Fibroblast of lung (primary cell): ENCODE data around the gene FCGBP. TPM values are rescaled to one million over a fixed set of nuclear protein-coding genes. Genes with fewer than 3 reads are reported as not detected.

Experiments used
- DNase-seq, 2 donors: peaks; one replicate each; pipeline versions ENCODE4 v3.0.0 to v3.0.0-alpha.2; 2010; ENCODE audit warnings: low read depth in 2 of 2
- H2AFZ ChIP-seq: 2 replicates; pipeline ENCODE4 v1.5.1; 2012; ENCODE audit warnings: low read length, control low read depth, inconsistent platforms
- H3K27ac ChIP-seq: 2 replicates; pipeline ENCODE4 v1.5.1; 2011; ENCODE audit warnings: low read length, control low read depth; ENCODE audit not compliant: insufficient read depth
- H3K27me3 ChIP-seq: 2 replicates; pipeline ENCODE4 v1.5.1; 2011; ENCODE audit warnings: mild to moderate bottlenecking, low read length; ENCODE audit not compliant: control insufficient read depth, insufficient read depth
- H3K36me3 ChIP-seq: 2 replicates; pipeline ENCODE4 v1.5.1; 2011; ENCODE audit warnings: low read length; ENCODE audit not compliant: control insufficient read depth, insufficient read depth
- H3K4me1 ChIP-seq: 2 replicates; pipeline ENCODE4 v1.5.1; 2011; ENCODE audit warnings: low read length; ENCODE audit not compliant: control insufficient read depth, insufficient read depth; ENCODE audit errors: extremely low read depth
- H3K4me2 ChIP-seq: 2 replicates; pipeline ENCODE4 v1.5.1; 2011; ENCODE audit warnings: low read length, control low read depth; ENCODE audit not compliant: insufficient read depth; ENCODE audit errors: extremely low read depth
- H3K4me3 ChIP-seq, 4 experiments: fragments of 200-600 bp in 1 of 4; sonication (generic) in 1 of 4; replicated peaks in 1 of 4; 2 replicates each; pipeline ENCODE4 v1.5.1; 2011 to 2016; ENCODE audit warnings: low read length in 4 of 4, low read depth in 3 of 4, mild to moderate bottlenecking in 3 of 4, control low read depth in 2 of 4, inconsistent platforms in 1 of 4, mixed read lengths in 1 of 4; ENCODE audit not compliant: insufficient read depth in 1 of 4; ENCODE audit errors: control extremely low read depth in 1 of 4
- H3K79me2 ChIP-seq: 2 replicates; pipeline ENCODE4 v1.5.1; 2012; ENCODE audit warnings: mild to moderate bottlenecking, low read length, inconsistent platforms; ENCODE audit not compliant: control insufficient read depth, insufficient read depth
- H3K9ac ChIP-seq: 2 replicates; pipeline ENCODE4 v1.5.1; 2011; ENCODE audit warnings: mild to moderate bottlenecking, low read length, control low read depth; ENCODE audit not compliant: insufficient read depth
- H3K9me3 ChIP-seq: 2 replicates; pipeline ENCODE4 v1.5.1; 2012; ENCODE audit warnings: low read depth, low read length; ENCODE audit not compliant: control insufficient read depth, insufficient read depth
- H4K20me1 ChIP-seq: 2 replicates; pipeline ENCODE4 v1.5.1; 2011; ENCODE audit warnings: low read length; ENCODE audit not compliant: control insufficient read depth, insufficient read depth; ENCODE audit errors: extremely low read depth
- CTCF ChIP-seq, 2 donors: IDR thresholded peaks in 1 of 2; conservative IDR thresholded peaks in 1 of 2; 1 replicate in 1 of 2; 2 replicates in 1 of 2; pipeline ENCODE4 v1.5.1; 2011 to 2012; ENCODE audit warnings: low read length in 2 of 2, control low read depth in 1 of 2, inconsistent platforms in 1 of 2, low read depth in 1 of 2, mild to moderate bottlenecking in 1 of 2
- EZH2 ChIP-seq: IDR thresholded peaks from 2 replicates; pipeline ENCODE4 v1.5.1; 2012; ENCODE audit warnings: low read length, control low read depth, mild to moderate bottlenecking; ENCODE audit errors: missing control alignments
- polyA plus RNA-seq, 2 donors: library from polyadenylated mRNA; depleted of rRNA in 1 of 2; stranded (reverse) in 1 of 2; unstranded in 1 of 2; fragments of >200 nt; gene quantifications; 2 replicates each; pipeline ENCODE4 v1.2.1, GENCODE V29; 2011 to 2012; ENCODE audit warnings: missing spikeins in 1 of 2
- total RNA-seq: library from RNA; depleted of rRNA; stranded (reverse); fragments of >200 nt; gene quantifications from 2 replicates; pipeline ENCODE4 v1.2.1, GENCODE V29; 2014

Gene FCGBP
- total and polyA plus RNA-seq, 2 donors (not counting 1 experiment from before 2014, with no cell fraction given): 0.02 to 0.33 TPM

- TF ChIP-seq CTCF (conservative IDR thresholded peaks at IDR 0.05 in 1 of 2, IDR thresholded peaks at IDR 0.05 in 1 of 2; ENCODE audit: low read depth in 1 of 2, low read length in 2 of 2) (no peak), EZH2 (no peak)
- Histone ChIP-seq H3K79me2 (peaks cover 19% of the 10 kb centered on the region), H3K9me3 (no peaks in the 10 kb centered on the region), H3K27ac (no peak overlapping the region), H3K4me2 (no peak overlapping the region), H3K9ac (no peak overlapping the region), H2AFZ (no peak overlapping the region), H3K27me3 (no peaks in the 10 kb centered on the region), H3K36me3 (peaks cover 18% of the 10 kb centered on the region), H3K4me1 (no peaks in the 10 kb centered on the region), H3K4me3 (no peak overlapping the region), H4K20me1 (no peaks in the 10 kb centered on the region)
- no peak for DNase-seq
These were observed 40.1 kb upstream of the FCGBP start for GRCh38 chr19:39974377-39975155.

- peak overlapping the region; percentile 87 for H3K9ac ChIP-seq
- DNase-seq: no peak
- H3K36me3 ChIP-seq: peaks cover 13% of the 10 kb centered on the region
- peaks cover 19% of the 10 kb centered on the region for H3K79me2 ChIP-seq
- peak overlapping the region; percentile 93 for H3K4me2 ChIP-seq
- H3K4me1 ChIP-seq: no peaks in the 10 kb centered on the region
- H3K27me3 ChIP-seq: no peaks in the 10 kb centered on the region
- no peak for TF ChIP-seq EZH2
- no peak for TF ChIP-seq CTCF (conservative IDR thresholded peaks at IDR 0.05 in 1 of 2, IDR thresholded peaks at IDR 0.05 in 1 of 2; ENCODE audit: low read depth in 1 of 2, low read length in 2 of 2)
- H2AFZ ChIP-seq: peak overlapping the region; percentile 56
- peak overlapping the region; percentile 89 to 99 (median 93) for H3K4me3 ChIP-seq
- H3K9me3 ChIP-seq: no peaks in the 10 kb centered on the region
- peak overlapping the region; percentile 95 for H3K27ac ChIP-seq
- no peaks in the 10 kb centered on the region for H4K20me1 ChIP-seq
These were observed 37.1 kb upstream of the FCGBP start for GRCh38 chr19:39971380-39972035.

- H3K9ac ChIP-seq: peak within 1 kb of the TSS; percentile 87
- H4K20me1 ChIP-seq: no peaks in the 10 kb centered on the region
- H3K9me3 ChIP-seq: no peaks in the 10 kb centered on the region
- H3K4me2 ChIP-seq: peak within 1 kb of the TSS; percentile 93
- peaks cover 19% of the 10 kb centered on the region for H3K79me2 ChIP-seq
- H3K36me3 ChIP-seq: peaks cover 13% of the 10 kb centered on the region
- H2AFZ ChIP-seq: peak within 1 kb of the TSS; percentile 78
- peak; percentile 99 for DNase-seq
- peak within 1 kb of the TSS; percentile 89 to 99 (median 93) for H3K4me3 ChIP-seq
- H3K27ac ChIP-seq: peak within 1 kb of the TSS; percentile 95
- no peak for TF ChIP-seq EZH2
- peak; percentile 56 to 68 for TF ChIP-seq CTCF (conservative IDR thresholded peaks at IDR 0.05 in 1 of 2, IDR thresholded peaks at IDR 0.05 in 1 of 2; ENCODE audit: low read depth in 1 of 2, low read length in 2 of 2)
- no peaks in the 10 kb centered on the region for H3K27me3 ChIP-seq
- H3K4me1 ChIP-seq: no peaks in the 10 kb centered on the region
These were observed 36.4 kb upstream of the FCGBP start, which contains the start of gene PSMC4 for GRCh38 chr19:39970675-39971379. Gene PSMC4, plus strand, starts transcription at chr19:39971165. Its CDS starts 38 bp downstream, at chr19:39971203.
